H9 (cell line): ENCODE measurements around the gene ELOVL6. TPM values are rescaled to one million over a fixed set of nuclear protein-coding genes. Genes with fewer than 3 reads are reported as not detected.
A peak's percentile ranks its signal among the peaks of the same experiment; 100 is the strongest.

ENCODE experiments used
- DNase-seq: peaks from one replicate; pipeline ENCODE4 v3.0.0-alpha.2; 2017
- H2AFZ ChIP-seq: one replicate; pipeline ENCODE4 v1.6.1; 2013; ENCODE audit warnings: mild to moderate bottlenecking, low read length, control low read depth, moderate library complexity
- H2AK5ac ChIP-seq: 2 replicates; pipeline ENCODE4 v1.6.1; 2013; ENCODE audit warnings: low read length, control low read depth, mixed read lengths; ENCODE audit not compliant: insufficient read length
- H2BK120ac ChIP-seq: one replicate; pipeline ENCODE4 v1.6.1; 2013; ENCODE audit warnings: low read depth, mild to moderate bottlenecking, low read length, control low read depth, inconsistent platforms; ENCODE audit not compliant: poor library complexity, severe bottlenecking
- H2BK12ac ChIP-seq: 2 replicates; pipeline ENCODE4 v1.6.1; 2013; ENCODE audit warnings: low read length, control low read depth, mixed read lengths, low read depth; ENCODE audit not compliant: insufficient read length
- H2BK15ac ChIP-seq: 2 replicates; pipeline ENCODE4 v1.6.1; 2013; ENCODE audit warnings: low read depth, low read length, control low read depth
- H2BK20ac ChIP-seq: one replicate; pipeline ENCODE4 v1.6.1; 2013; ENCODE audit warnings: low read depth, mild to moderate bottlenecking, low read length, control low read depth, inconsistent platforms; ENCODE audit not compliant: poor library complexity, severe bottlenecking
- H2BK5ac ChIP-seq: 2 replicates; pipeline ENCODE4 v1.6.1; 2013; ENCODE audit warnings: low read length, control low read depth, mixed read lengths; ENCODE audit not compliant: insufficient read length
- H3K14ac ChIP-seq: 2 replicates; pipeline ENCODE4 v1.6.1; 2013; ENCODE audit warnings: low read length, control low read depth; ENCODE audit not compliant: insufficient read depth
- H3K18ac ChIP-seq: 2 replicates; pipeline ENCODE4 v1.6.1; 2013; ENCODE audit warnings: low read depth, mild to moderate bottlenecking, mixed read lengths, low read length, control low read depth; ENCODE audit not compliant: insufficient read length
- H3K23ac ChIP-seq: 2 replicates; pipeline ENCODE4 v1.6.1; 2013; ENCODE audit warnings: low read length, control low read depth, mixed read lengths, low read depth; ENCODE audit not compliant: insufficient read length
- H3K23me2 ChIP-seq: 2 replicates; pipeline ENCODE4 v1.6.1; 2013; ENCODE audit warnings: low read depth, mild to moderate bottlenecking, mixed read lengths, low read length, control low read depth; ENCODE audit not compliant: insufficient read length, poor library complexity, severe bottlenecking
- H3K27ac ChIP-seq: 2 replicates; pipeline ENCODE4 v1.5.1; 2013; ENCODE audit warnings: low read length, control low read depth, mixed read lengths, low read depth; ENCODE audit not compliant: insufficient read length
- H3K27me3 ChIP-seq: 2 replicates; pipeline ENCODE4 v1.6.1; 2013; ENCODE audit warnings: low read length, control low read depth, inconsistent platforms; ENCODE audit not compliant: insufficient read depth
- H3K4ac ChIP-seq: 2 replicates; pipeline ENCODE4 v1.6.1; 2013; ENCODE audit warnings: low read depth, mild to moderate bottlenecking, control low read depth, inconsistent platforms, low read length, moderate library complexity
- H3K4me1 ChIP-seq: 2 replicates; pipeline ENCODE4 v1.6.1; 2013; ENCODE audit warnings: low read length, control low read depth, inconsistent platforms; ENCODE audit not compliant: insufficient read depth
- H3K4me2 ChIP-seq: 2 replicates; pipeline ENCODE4 v1.6.1; 2013; ENCODE audit warnings: low read length, control low read depth, mixed read lengths; ENCODE audit not compliant: insufficient read length, insufficient read depth
- H3K56ac ChIP-seq: 2 replicates; pipeline ENCODE4 v1.6.1; 2013; ENCODE audit warnings: low read depth, mild to moderate bottlenecking, mixed read lengths, low read length, control low read depth; ENCODE audit not compliant: insufficient read length
- H3K79me1 ChIP-seq: 2 replicates; pipeline ENCODE4 v1.6.1; 2013; ENCODE audit warnings: low read depth, mild to moderate bottlenecking, moderate library complexity, low read length, control low read depth, inconsistent platforms; ENCODE audit not compliant: insufficient read depth, poor library complexity, severe bottlenecking
- H3K79me2 ChIP-seq: 2 replicates; pipeline ENCODE4 v1.6.1; 2013; ENCODE audit warnings: low read length, control low read depth, inconsistent platforms; ENCODE audit not compliant: insufficient read depth
- H3K9ac ChIP-seq: 2 replicates; pipeline ENCODE4 v1.6.1; 2013; ENCODE audit warnings: low read length, control low read depth, mixed read lengths; ENCODE audit not compliant: insufficient read length; ENCODE audit errors: extremely low read depth
- H3K9me3 ChIP-seq: one replicate; pipeline ENCODE4 v1.6.1; 2013; ENCODE audit warnings: low read depth, low read length, inconsistent platforms; ENCODE audit not compliant: control insufficient read depth
- H3T11ph ChIP-seq: one replicate; pipeline ENCODE4 v1.6.1; 2013; ENCODE audit warnings: mild to moderate bottlenecking, low read length, control low read depth, inconsistent platforms
- H4K20me1 ChIP-seq: one replicate; pipeline ENCODE4 v1.6.1; 2013; ENCODE audit not compliant: control insufficient read depth, insufficient read length, insufficient read depth
- H4K5ac ChIP-seq: 2 replicates; pipeline ENCODE4 v1.6.1; 2013; ENCODE audit warnings: low read depth, mild to moderate bottlenecking, mixed read lengths, low read length, control low read depth; ENCODE audit not compliant: insufficient read length
- H4K8ac ChIP-seq: replicated peaks from 2 replicates; pipeline ENCODE4 v1.6.1; 2013; ENCODE audit warnings: low read length, control low read depth, mixed read lengths, low read depth; ENCODE audit not compliant: insufficient read length
- H4K91ac ChIP-seq: 2 replicates; pipeline ENCODE4 v1.6.1; 2013; ENCODE audit warnings: low read depth, mild to moderate bottlenecking, moderate library complexity, mixed read lengths, low read length, control low read depth; ENCODE audit not compliant: insufficient read length
- H3K27ac Mint-ChIP-seq, 3 experiments: 2 replicates in 2 of 3; 3 replicates in 1 of 3; pipeline ENCODE4 v1.8.0; 2020 to 2021; ENCODE audit warnings: mixed read lengths in 3 of 3, mild to moderate bottlenecking in 1 of 3, moderate library complexity in 1 of 3
- H3K27me3 Mint-ChIP-seq: 2 replicates; pipeline ENCODE4 v1.8.0; 2021; ENCODE audit warnings: low read depth, mild to moderate bottlenecking, moderate library complexity, mixed read lengths
- H3K36me3 Mint-ChIP-seq, 3 experiments: 2 replicates in 2 of 3; 3 replicates in 1 of 3; pipeline ENCODE4 v1.8.0; 2020 to 2021; ENCODE audit warnings: low read depth in 3 of 3, mixed read lengths in 3 of 3; ENCODE audit not compliant: insufficient read depth in 1 of 3
- H3K4me1 Mint-ChIP-seq, 2 experiments: 2 replicates each; pipeline ENCODE4 v1.8.0; 2020; ENCODE audit warnings: mixed read lengths in 2 of 2
- H3K4me3 Mint-ChIP-seq, 2 experiments: 2 replicates in 1 of 2; 3 replicates in 1 of 2; pipeline ENCODE4 v1.8.0; 2020 to 2021; ENCODE audit warnings: mild to moderate bottlenecking in 2 of 2, mixed read lengths in 2 of 2, moderate library complexity in 1 of 2
- H3K9me3 Mint-ChIP-seq, 2 experiments: 2 replicates in 1 of 2; 3 replicates in 1 of 2; pipeline ENCODE4 v1.8.0; 2020; ENCODE audit warnings: mild to moderate bottlenecking in 2 of 2, mixed read lengths in 2 of 2, moderate library complexity in 1 of 2
- CTCF ChIP-seq: fragments of 200-600 bp; sonication (generic); conservative IDR thresholded peaks from 3 replicates; pipeline ENCODE4 v1.8.0; 2021; ENCODE audit warnings: antibody characterized with exemption, mild to moderate bottlenecking
- WGBS: extraction: QIAGEN DNeasy Blood & Tissue Kit; methylation state at CpG from one replicate; pipeline ENCODE4 v1.1.7; 2013; ENCODE audit warnings: missing lambda C conversion rate, low lambda C conversion rate, mixed read lengths; ENCODE audit not compliant: insufficient read length; ENCODE audit errors: extremely low coverage; 5-methylcytosine and 5-hydroxymethylcytosine counted together
- total RNA-seq: library from RNA; stranded (reverse); gene quantifications from 2 replicates; pipeline ENCODE4 v1.2.1, GENCODE V29; 2021

Gene ELOVL6
- total RNA-seq, 1 experiment from 2014 or later: 64.6 TPM

- no peaks in the 10 kb centered on the region for H3K23me2 ChIP-seq
- no peak overlapping the region for H3T11ph ChIP-seq
- no peak overlapping the region for H4K8ac ChIP-seq
- peaks cover 9 to 10% of the 10 kb centered on the region in 2 experiments for H3K4me1 Mint-ChIP-seq
- H3K79me2 ChIP-seq: no peaks in the 10 kb centered on the region
- no peak overlapping the region for H3K4ac ChIP-seq
- DNase-seq: no peak
- no peak overlapping the region for H2BK12ac ChIP-seq
- no peaks in the 10 kb centered on the region for H3K27me3 ChIP-seq
- no peaks in the 10 kb centered on the region for H3K4me1 ChIP-seq
- H3K9me3 Mint-ChIP-seq: no peaks in the 10 kb centered on the region; a peak in 1 of 5 replicates
- no peak overlapping the region for H4K91ac ChIP-seq
- no peaks in the 10 kb centered on the region; a peak in 1 of 7 replicates for H3K36me3 Mint-ChIP-seq
- no peak overlapping the region for H2BK5ac ChIP-seq
- no peaks in the 10 kb centered on the region for H3K79me1 ChIP-seq
- H3K27me3 Mint-ChIP-seq: no peaks in the 10 kb centered on the region; the same call in 1 of the 2 replicates
- no peak overlapping the region for H3K9ac ChIP-seq
- no peaks in the 10 kb centered on the region for H4K20me1 ChIP-seq
- no peak overlapping the region for H2BK15ac ChIP-seq
- no peak overlapping the region for H2AFZ ChIP-seq
- H3K4me3 Mint-ChIP-seq: no peak overlapping the region; a peak in 1 of 5 replicates
- H2BK20ac ChIP-seq: no peak overlapping the region
- WGBS: no CpG with 5 or more reads among the region's 2 CpGs
- no peak for TF ChIP-seq CTCF
- no peak overlapping the region for H3K14ac ChIP-seq
- H3K4me2 ChIP-seq: no peak overlapping the region
- no peak overlapping the region for H2AK5ac ChIP-seq
- H2BK120ac ChIP-seq: no peak overlapping the region
- no peaks in the 10 kb centered on the region for H3K9me3 ChIP-seq
- no peak overlapping the region for H3K23ac ChIP-seq
- H3K18ac ChIP-seq: no peak overlapping the region
- no peak overlapping the region for H3K56ac ChIP-seq
- H3K27ac Mint-ChIP-seq: peak overlapping the region in 2 of 3 experiments; percentile 29 to 70; a peak in 2 of 7 replicates
- no peak overlapping the region for H3K27ac ChIP-seq
- H4K5ac ChIP-seq: no peak overlapping the region
Measured at GRCh38 chr4:110211770-110212061, 13.3 kb upstream of the ELOVL6 start.
